ENCODE results near the gene SWI5. TPM values are rescaled to one million over a fixed set of nuclear protein-coding genes. Genes with fewer than 3 reads are reported as not detected.

Gene SWI5
- total and polyA plus RNA-seq, 7 donors, result 10.0 to 24.7 (median 20.1) TPM

DNA sequence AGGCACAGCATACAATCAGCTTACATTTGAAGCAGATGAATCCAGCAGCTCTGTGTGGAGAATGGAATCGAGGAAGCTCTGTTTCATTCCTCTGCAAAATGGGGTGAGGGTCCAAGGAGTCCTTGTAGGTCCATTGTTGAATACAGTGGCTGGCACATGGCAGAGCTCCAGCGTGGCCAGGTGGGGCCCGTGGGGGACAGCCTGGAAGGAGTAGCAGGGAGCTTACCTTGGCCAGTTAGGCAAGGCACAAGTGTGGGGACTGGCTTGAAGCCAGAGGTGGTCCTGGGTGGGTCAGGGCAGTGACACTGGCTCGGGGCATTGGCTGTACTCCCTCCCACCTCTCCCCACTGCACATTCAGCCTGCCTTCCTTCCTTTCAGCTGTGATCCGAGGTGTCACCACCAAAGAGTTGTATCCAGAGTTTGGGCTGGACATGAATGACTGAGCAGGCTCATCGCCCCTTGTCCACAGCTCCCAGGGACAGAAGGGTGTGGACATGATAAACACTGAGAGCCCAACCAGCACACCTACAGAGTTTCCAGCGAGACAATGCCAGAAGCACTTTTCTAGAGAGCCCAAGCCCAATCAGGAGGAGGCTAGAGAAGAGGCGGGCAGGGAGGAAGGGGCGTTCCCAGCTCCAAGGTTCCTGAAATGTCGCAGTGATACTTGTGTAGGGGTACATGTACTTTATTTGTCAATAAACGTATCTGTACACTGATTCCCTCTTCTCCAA is 12.4 kb downstream of the SWI5 start:
- ATAC-seq, result no peak
- Histone ChIP-seq H3K4me1 (no peaks in the 10 kb centered on the region), H3K27me3 (ENCODE audit: insufficient read depth in 3 of 3, low read length in 2 of 3) (no peaks in the 10 kb centered on the region), H3K27ac (no peak overlapping the region), H3K4me3 (no peak overlapping the region), H3K9me3 (no peaks in the 10 kb centered on the region), H3K36me3 (ENCODE audit: insufficient read depth in 1 of 2, low read depth in 1 of 2) (peaks cover 0 to 36% of the 10 kb centered on the region in 2 donors)
- intact Hi-C loops (cut with DNase I), result no loop called here
- DNase-seq, result no peak
- TF ChIP-seq, protein P1, sequence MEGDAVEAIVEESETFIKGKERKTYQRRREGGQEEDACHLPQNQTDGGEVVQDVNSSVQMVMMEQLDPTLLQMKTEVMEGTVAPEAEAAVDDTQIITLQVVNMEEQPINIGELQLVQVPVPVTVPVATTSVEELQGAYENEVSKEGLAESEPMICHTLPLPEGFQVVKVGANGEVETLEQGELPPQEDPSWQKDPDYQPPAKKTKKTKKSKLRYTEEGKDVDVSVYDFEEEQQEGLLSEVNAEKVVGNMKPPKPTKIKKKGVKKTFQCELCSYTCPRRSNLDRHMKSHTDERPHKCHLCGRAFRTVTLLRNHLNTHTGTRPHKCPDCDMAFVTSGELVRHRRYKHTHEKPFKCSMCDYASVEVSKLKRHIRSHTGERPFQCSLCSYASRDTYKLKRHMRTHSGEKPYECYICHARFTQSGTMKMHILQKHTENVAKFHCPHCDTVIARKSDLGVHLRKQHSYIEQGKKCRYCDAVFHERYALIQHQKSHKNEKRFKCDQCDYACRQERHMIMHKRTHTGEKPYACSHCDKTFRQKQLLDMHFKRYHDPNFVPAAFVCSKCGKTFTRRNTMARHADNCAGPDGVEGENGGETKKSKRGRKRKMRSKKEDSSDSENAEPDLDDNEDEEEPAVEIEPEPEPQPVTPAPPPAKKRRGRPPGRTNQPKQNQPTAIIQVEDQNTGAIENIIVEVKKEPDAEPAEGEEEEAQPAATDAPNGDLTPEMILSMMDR (IDR thresholded peaks at IDR 0.05), result no peak
- WGBS, 3 donors, result 83 to 88% (median 83%) methylated on average over 11 of the region's 11 CpGs

DNA sequence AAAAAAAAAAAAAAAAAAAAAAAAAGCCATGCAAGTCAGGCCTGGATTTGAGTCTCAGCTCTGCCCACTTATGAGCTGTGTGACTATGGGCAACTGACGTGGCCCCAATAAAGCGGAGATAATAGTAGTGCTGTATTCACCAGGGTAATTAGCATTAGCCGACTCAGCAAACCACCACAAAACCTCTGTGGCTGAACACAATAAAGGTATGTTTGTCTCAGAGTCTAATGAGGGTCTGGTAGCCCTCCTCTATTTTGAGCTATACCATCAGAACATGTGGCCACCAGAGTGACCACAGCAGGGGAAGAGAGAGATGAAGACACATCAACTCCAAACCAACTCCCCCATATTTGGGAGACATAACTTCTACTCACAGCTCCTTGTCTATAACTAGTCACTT is 15.9 kb downstream of the SWI5 start:
- Histone ChIP-seq H3K27me3 (ENCODE audit: insufficient read depth in 3 of 3, low read length in 2 of 3) (no peaks in the 10 kb centered on the region), H3K4me3 (no peak overlapping the region), H3K27ac (no peak overlapping the region), H3K36me3 (ENCODE audit: insufficient read depth in 1 of 2, low read depth in 1 of 2) (peaks cover 0 to 16% of the 10 kb centered on the region in 2 donors), H3K9me3 (no peaks in the 10 kb centered on the region), H3K4me1 (no peaks in the 10 kb centered on the region)
- no peak for DNase-seq
- TF ChIP-seq, protein P1 (IDR thresholded peaks at IDR 0.05), result no peak
- no peak for ATAC-seq
- 91 to 95% (median 92%) methylated on average over 3 of the region's 3 CpGs for WGBS, 3 donors
- intact Hi-C loops (cut with DNase I), result loop anchor here in 1 of 2 donors (10.0 kb wide), 1 partner anchor 123 kb away; no protein-coding TSS in a partner anchor

DNA sequence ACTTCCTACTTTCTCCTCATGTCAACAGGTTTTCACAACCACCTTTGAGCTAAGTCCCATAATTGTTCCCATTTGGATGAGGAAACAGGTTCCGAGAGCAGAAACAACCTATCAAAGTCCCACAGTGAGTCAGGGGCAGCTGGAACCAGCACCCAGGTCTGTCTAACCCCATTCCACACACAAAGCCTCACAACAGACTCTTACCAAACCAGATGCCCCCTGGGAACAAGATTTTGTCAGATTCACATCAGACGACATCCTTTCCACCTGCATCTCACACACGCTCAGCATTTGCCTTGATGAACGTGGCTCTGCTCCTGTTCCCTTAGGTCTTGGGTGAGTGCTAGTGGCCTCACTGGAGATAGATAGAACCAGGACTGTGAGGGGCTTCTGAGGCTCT is 17.0 kb downstream of the SWI5 start:
- H3K27me3 ChIP-seq (ENCODE audit: insufficient read depth in 3 of 3, low read length in 2 of 3), result no peaks in the 10 kb centered on the region
- no peak for DNase-seq
- TF ChIP-seq, protein P1 (IDR thresholded peaks at IDR 0.05), result no peak
- WGBS, 3 donors, result 80 to 87% (median 86%) methylated on average over 4 of the region's 4 CpGs
- H3K27ac ChIP-seq, result no peak overlapping the region
- intact Hi-C loops (cut with DNase I), result loop anchor here in 1 of 2 donors (10.0 kb wide), 1 partner anchor 122 kb away; no protein-coding TSS in a partner anchor
- no peak overlapping the region for H3K4me3 ChIP-seq
- no peaks in the 10 kb centered on the region for H3K9me3 ChIP-seq
- H3K36me3 ChIP-seq (ENCODE audit: insufficient read depth in 1 of 2, low read depth in 1 of 2), result peaks cover 0 to 10% of the 10 kb centered on the region in 2 donors
- ATAC-seq, result no peak
- H3K4me1 ChIP-seq, result no peaks in the 10 kb centered on the region

DNA sequence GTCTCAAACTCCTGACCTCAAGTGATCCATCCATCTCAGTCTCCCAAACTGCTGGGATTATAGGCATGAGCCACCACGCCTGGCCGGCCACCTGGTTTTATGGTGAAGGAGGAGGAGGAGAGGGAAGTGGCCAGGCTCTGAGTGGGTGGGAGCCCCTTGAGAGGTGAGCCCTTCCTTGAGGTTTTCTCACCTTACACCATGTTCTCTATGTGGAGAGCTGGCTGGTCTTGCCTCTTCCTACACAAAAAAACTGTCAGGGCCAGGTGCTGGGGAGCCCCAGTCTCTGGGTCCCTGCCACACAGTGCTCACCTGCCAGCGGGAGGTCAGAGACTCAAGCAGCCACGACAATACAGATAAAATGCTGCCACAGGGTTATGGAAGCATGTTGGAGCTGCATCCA is 18.1 kb downstream of the SWI5 start:
- Histone ChIP-seq H3K9me3 (no peaks in the 10 kb centered on the region), H3K36me3 (ENCODE audit: insufficient read depth in 1 of 2, low read depth in 1 of 2) (no peaks in the 10 kb centered on the region), H3K27ac (no peak overlapping the region), H3K4me3 (no peak overlapping the region), H3K27me3 (ENCODE audit: insufficient read depth in 3 of 3, low read length in 2 of 3) (no peaks in the 10 kb centered on the region), H3K4me1 (no peaks in the 10 kb centered on the region)
- intact Hi-C loops (cut with DNase I), result loop anchor here in 1 of 2 donors (2.0 to 10.0 kb wide), 2 partner anchors 47 to 121 kb away; partner anchors contain the start of gene SLC27A4
- TF ChIP-seq, protein P1 (IDR thresholded peaks at IDR 0.05), result no peak
- ATAC-seq (no peak), DNase-seq (no peak)
- WGBS, 3 donors, result 82 to 94% (median 91%) methylated on average over 4 of the region's 4 CpGs

Data from psoas muscle (tissue), 8 donors.